Prostate gland (tissue), 2 donors: ENCODE measurements around the gene SYNE1. TPM values are rescaled to one million over a fixed set of nuclear protein-coding genes. Genes with fewer than 3 reads are reported as not detected.

ENCODE experiments used
- DNase-seq: peaks from one replicate; pipeline ENCODE4 v3.0.0-alpha.2; 2019; ENCODE audit warnings: low spot score
- H3K27ac ChIP-seq, 2 donors: fragments of 200-600 bp; sonication (generic); 2 replicates each; pipeline ENCODE4 v1.5.1; 2017 to 2019
- H3K27me3 ChIP-seq: fragments of 200-600 bp; sonication (generic); replicated peaks from 2 replicates; pipeline ENCODE4 v1.5.1; 2019; ENCODE audit not compliant: insufficient read depth
- H3K36me3 ChIP-seq, 2 donors: fragments of 200-600 bp; sonication (generic); 1 replicate in 1 of 2; 2 replicates in 1 of 2; pipeline versions ENCODE4 v1.5.1 to v1.8.1; 2017 to 2019
- H3K4me1 ChIP-seq: fragments of 200-600 bp; sonication (generic); replicated peaks from 2 replicates; pipeline ENCODE4 v1.5.1; 2019
- H3K4me3 ChIP-seq, 2 donors: fragments of 200-600 bp; sonication (generic); 2 replicates each; pipeline ENCODE4 v1.5.1; 2017 to 2019
- H3K9me3 ChIP-seq: fragments of 200-600 bp; sonication (generic); 2 replicates; pipeline ENCODE4 v1.5.1; 2017
- CTCF ChIP-seq, 4 experiments: fragments of 200-600 bp in 2 of 4; fragments of 450-650 bp in 2 of 4; sonication (generic) in 2 of 4; IDR thresholded peaks; 1 replicate in 3 of 4; 2 replicates in 1 of 4; pipeline ENCODE4 v1.5.1; 2016 to 2019; ENCODE audit warnings: antibody characterized with exemption in 4 of 4, mild to moderate bottlenecking in 2 of 4, moderate library complexity in 2 of 4
- POLR2A ChIP-seq: fragments of 450-650 bp; IDR thresholded peaks from one replicate; pipeline ENCODE4 v1.6.1; 2016; ENCODE audit warnings: antibody characterized with exemption, mild to moderate bottlenecking
- POLR2AphosphoS5 ChIP-seq: sonication (generic); formaldehyde crosslinking; IDR thresholded peaks from one replicate; pipeline ENCODE4 v1.6.1; 2017; ENCODE audit warnings: antibody characterized with exemption
- WGBS: methylation state at CpG from one replicate; pipeline ENCODE4 v1.1.5; 2018; 5-methylcytosine and 5-hydroxymethylcytosine counted together
- intact Hi-C: fragments of 100-400 bp; cut with DNase I; formaldehyde crosslinking; loops from one replicate; pipeline ENCODE4 v1.14.2; 2022
- total RNA-seq, 2 donors: library from RNA; depleted of rRNA; stranded (reverse); fragments of >200 nt; gene quantifications; one replicate each; pipeline ENCODE4 v1.1.0, GENCODE V29; 2016

The SYNE1 gene
- total RNA-seq, 2 donors from 2014 or later, result 36.5 to 154 TPM

GRCh38 chr6:152207915-152208714 lies 429.0 kb downstream of the SYNE1 start:
- no peak for DNase-seq
- Histone ChIP-seq H3K4me1 (no peaks in the 10 kb centered on the region), H3K27ac (no peak overlapping the region), H3K9me3 (no peaks in the 10 kb centered on the region), H3K36me3 (no peaks in the 10 kb centered on the region), H3K27me3 (no peaks in the 10 kb centered on the region), H3K4me3 (no peak overlapping the region)
- WGBS, result 89% methylated on average over 12 of the region's 12 CpGs
- TF ChIP-seq POLR2A (no peak), CTCF (IDR thresholded peaks at IDR 0.05) (no peak), POLR2AphosphoS5 (no peak)
- intact Hi-C loops, result no loop called here

DNA sequence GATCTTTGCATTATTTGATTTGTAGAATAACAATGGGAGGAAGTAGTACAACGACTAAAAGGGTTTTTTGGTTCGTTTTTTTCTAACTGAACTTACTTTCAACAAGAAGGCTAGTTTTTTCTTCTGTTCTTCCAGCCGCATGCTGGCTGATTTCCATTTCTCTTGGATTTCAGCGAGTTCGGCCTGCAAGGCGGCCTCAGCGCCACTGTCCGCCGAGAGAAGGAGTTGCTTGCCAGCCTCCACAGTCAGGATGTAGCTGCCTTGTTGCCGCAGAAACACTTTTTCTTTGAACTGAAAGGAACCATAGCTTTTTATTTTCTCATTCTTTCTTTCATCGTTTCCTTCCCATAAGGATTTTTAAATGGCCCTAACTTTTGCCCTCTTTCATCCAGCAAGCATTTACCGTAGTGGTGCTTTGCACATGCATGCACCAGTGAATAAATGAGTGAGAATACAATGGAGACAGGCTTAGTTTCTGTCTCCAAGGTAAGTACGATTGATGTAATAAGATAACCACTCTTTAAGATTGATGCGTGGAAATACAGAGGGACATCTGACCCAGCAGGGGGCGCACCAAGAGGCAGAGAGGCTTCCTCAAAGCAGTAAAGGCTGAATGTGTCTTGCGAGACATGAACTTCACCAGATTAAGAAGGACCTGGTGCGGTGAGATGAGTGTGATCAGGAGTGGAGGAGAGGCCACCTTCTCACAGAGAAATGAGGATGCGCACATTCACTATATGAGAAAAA lies 430.9 kb downstream of the SYNE1 start:
- no peak for DNase-seq
- TF ChIP-seq POLR2A (no peak), POLR2AphosphoS5 (no peak), CTCF (IDR thresholded peaks at IDR 0.05) (no peak)
- H3K27ac ChIP-seq, result no peak overlapping the region
- no peak overlapping the region for H3K4me3 ChIP-seq
- H3K36me3 ChIP-seq, result no peaks in the 10 kb centered on the region
- no peaks in the 10 kb centered on the region for H3K4me1 ChIP-seq
- 51% methylated on average over 18 of the region's 18 CpGs for WGBS
- no peaks in the 10 kb centered on the region for H3K9me3 ChIP-seq
- no peaks in the 10 kb centered on the region for H3K27me3 ChIP-seq
- intact Hi-C loops, result no loop called here

DNA sequence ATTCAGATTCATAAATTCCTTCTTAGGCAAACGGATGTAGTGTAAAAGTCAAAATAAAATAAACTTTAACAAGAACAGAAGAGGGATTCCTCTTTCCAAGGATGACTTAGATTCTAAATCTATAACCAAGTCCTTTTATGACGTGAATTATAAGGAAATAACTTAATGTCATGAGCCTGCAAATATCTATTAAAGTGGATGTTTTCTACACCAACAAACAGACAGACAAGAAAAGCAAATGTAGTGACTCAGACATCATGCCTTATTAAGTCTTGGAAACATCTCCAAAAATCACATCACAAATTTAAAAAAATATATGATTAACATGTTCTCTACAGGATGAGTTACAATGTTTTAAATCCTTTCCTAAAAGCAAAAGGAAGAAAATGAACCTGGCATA lies 432.6 kb downstream of the SYNE1 start:
- no peaks in the 10 kb centered on the region for H3K9me3 ChIP-seq
- H3K4me1 ChIP-seq, result no peaks in the 10 kb centered on the region
- WGBS, result 30% methylated on average over 2 of the region's 2 CpGs
- DNase-seq, result no peak
- intact Hi-C loops, result no loop called here
- no peak overlapping the region for H3K27ac ChIP-seq
- TF ChIP-seq POLR2A, result no peak
- TF ChIP-seq POLR2AphosphoS5, result no peak
- no peak for TF ChIP-seq CTCF (IDR thresholded peaks at IDR 0.05)
- no peaks in the 10 kb centered on the region for H3K36me3 ChIP-seq
- H3K27me3 ChIP-seq, result no peaks in the 10 kb centered on the region
- no peak overlapping the region for H3K4me3 ChIP-seq

DNA sequence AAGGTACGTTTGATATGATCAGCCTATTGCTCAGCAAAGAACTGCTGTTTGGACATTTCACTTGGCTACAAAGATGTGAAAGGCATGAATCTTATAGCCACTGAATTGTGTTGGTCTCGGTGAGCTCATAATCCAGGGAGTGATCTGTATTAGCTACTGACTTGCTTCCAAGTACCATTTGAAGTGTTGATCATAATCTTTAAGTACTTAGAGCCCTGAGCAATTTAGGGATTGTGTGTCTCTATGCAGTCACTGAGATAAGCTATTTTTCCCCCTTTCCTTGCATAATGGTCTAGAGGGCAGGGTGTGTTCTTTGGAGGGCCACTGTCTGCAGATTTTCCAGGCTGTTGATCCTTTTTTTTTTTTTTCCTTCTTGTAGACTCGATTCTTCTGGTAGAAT lies 436.0 kb downstream of the SYNE1 start:
- no peaks in the 10 kb centered on the region for H3K27me3 ChIP-seq
- no peaks in the 10 kb centered on the region for H3K9me3 ChIP-seq
- H3K27ac ChIP-seq, result no peak overlapping the region
- WGBS, result 18% methylated on average over 3 of the region's 3 CpGs
- H3K36me3 ChIP-seq, result peaks cover 0 to 10% of the 10 kb centered on the region in 2 donors
- no peak overlapping the region for H3K4me3 ChIP-seq
- TF ChIP-seq POLR2AphosphoS5 (no peak), CTCF (IDR thresholded peaks at IDR 0.05) (no peak), POLR2A (no peak)
- DNase-seq, result no peak
- intact Hi-C loops, result no loop called here
- no peaks in the 10 kb centered on the region for H3K4me1 ChIP-seq
